Fibroblast of mammary gland (primary cell): Measurements from ENCODE around the gene RTBDN.

Experiments used
- DNase-seq: peaks from one replicate; pipeline ENCODE4 v3.0.0-alpha.2; 2010; ENCODE audit warnings: low read depth
- H3K4me3 ChIP-seq: 2 replicates; pipeline ENCODE4 v1.5.1; 2011; ENCODE audit warnings: low read depth, mild to moderate bottlenecking, low read length, moderate library complexity; ENCODE audit not compliant: control insufficient read depth
- TF ChIP-seq, protein P1 (sequence below): conservative IDR thresholded peaks from 2 replicates; pipeline ENCODE4 v1.5.1; 2011; ENCODE audit warnings: low read depth, low read length, inconsistent platforms; ENCODE audit not compliant: control insufficient read depth, insufficient read depth

The RTBDN gene

GRCh38 chr19:12790628-12791344, 43.6 kb downstream of the RTBDN start:
- no peak for DNase-seq
- TF ChIP-seq, protein P1, sequence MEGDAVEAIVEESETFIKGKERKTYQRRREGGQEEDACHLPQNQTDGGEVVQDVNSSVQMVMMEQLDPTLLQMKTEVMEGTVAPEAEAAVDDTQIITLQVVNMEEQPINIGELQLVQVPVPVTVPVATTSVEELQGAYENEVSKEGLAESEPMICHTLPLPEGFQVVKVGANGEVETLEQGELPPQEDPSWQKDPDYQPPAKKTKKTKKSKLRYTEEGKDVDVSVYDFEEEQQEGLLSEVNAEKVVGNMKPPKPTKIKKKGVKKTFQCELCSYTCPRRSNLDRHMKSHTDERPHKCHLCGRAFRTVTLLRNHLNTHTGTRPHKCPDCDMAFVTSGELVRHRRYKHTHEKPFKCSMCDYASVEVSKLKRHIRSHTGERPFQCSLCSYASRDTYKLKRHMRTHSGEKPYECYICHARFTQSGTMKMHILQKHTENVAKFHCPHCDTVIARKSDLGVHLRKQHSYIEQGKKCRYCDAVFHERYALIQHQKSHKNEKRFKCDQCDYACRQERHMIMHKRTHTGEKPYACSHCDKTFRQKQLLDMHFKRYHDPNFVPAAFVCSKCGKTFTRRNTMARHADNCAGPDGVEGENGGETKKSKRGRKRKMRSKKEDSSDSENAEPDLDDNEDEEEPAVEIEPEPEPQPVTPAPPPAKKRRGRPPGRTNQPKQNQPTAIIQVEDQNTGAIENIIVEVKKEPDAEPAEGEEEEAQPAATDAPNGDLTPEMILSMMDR = no peak
- peak overlapping the region; percentile 44 for H3K4me3 ChIP-seq

GRCh38 chr19:12789904-12790619, 44.3 kb downstream of the RTBDN start:
- TF ChIP-seq, protein P1 = no peak

DNA sequence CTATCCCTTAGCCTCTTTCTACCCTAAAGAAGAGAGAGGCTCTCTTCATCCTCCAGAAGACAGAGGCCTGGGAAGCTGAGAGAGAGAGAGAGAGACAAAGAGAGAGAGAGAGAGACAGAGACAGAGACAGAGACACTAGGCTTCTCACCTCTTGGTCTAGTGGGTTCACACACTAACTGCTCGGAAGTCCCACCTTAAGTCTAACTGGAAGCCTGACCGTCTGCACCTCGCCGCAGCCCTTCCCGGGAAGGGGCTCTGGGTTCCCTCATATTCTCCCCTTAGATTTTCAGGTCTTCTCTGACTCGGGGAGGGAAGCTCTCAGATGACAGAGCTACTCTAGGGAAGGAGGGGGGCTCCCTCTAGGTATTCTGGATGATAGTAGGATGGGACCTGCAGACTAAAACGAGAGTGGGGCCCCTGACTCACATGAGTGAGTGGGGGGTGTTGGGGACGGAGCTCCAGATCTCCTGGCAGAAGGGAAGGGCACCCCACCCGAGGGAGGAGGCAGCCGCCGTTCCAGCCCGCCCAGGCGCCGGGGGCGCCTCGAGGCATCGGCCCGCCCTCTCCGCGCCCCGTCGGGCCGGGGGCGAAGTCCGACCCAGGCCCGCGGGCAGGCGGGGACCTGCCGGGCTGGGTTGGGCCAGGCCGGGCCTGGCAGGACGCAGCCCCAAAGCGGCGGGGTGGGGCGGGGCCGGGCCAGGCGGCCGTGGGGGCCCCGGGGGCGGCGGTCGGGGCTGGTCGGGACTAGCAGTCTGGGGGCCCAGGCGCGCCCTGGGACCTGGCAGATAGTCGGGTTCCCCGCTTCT, 45.1 kb downstream of the RTBDN start:
- DNase-seq = no peak

More at GRCh38 chr19:12789904-12790619, 44.3 kb downstream of the RTBDN start:
- H3K4me3 ChIP-seq = peak overlapping the region; percentile 44
- DNase-seq = peak; percentile 90

DNA sequence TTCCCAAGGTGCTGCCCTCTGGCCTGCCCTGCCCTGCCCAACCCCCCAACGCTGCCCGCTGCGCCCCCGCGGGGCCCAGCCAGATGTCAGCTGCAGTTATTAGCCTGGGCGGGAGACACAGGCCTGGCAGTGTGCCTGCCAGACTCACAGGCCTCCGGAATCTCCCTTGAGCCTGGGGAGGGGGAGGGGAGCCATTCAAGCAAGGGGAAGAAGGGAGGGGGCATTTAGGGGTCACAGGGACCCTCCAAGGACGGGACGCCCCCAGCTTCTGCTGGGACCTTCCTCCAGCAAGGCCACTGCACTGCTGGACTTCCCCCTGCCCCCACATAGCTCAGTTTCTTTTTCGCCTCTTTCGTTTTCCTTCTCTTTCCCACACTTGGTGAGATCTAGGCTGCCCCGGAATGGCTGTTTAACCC, 45.7 kb downstream of the RTBDN start:
- peak; percentile 74 for DNase-seq
- peak overlapping the region; percentile 8 for H3K4me3 ChIP-seq
- TF ChIP-seq, protein P1 = no peak

More for the DNA sequence above, 45.1 kb downstream of the RTBDN start:
- TF ChIP-seq, protein P1 = no peak
- peak overlapping the region; percentile 44 for H3K4me3 ChIP-seq

DNA sequence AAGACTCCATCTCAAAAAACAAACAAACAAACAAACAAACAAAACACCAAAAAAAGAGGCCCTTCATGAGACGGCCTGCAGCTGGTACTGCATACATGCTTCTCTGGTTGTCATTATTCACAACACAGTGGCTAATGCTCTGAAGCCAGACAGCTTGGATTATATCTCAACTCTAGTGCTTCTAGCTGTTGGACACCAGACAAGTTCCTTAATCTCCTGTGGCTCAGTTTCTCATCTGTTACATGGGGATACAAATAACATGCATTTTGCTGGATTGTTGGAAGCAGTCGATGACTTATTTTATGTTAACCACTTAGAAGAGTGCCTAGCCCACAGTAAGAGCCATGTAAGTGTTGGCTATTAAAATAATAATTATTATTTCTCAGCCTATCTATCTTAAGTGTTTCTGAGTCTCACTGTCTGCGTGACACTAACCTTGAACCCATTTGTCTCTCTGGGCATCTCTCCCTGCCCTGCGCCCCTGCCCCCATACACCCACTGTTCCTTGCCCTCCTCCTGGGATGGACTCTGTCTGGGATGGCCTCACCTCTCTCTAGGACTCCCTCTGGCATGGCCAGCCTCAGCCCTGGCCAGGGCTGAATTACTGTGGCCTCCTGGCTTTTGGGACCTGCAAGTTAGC, 46.2 kb downstream of the RTBDN start:
- TF ChIP-seq, protein P1 = no peak
- no peak overlapping the region for H3K4me3 ChIP-seq
- no peak for DNase-seq

GRCh38 chr19:12787458-12787857, 46.9 kb downstream of the RTBDN start:
- H3K4me3 ChIP-seq = no peak overlapping the region
- DNase-seq = no peak

More at GRCh38 chr19:12787458-12787857, 46.9 kb downstream of the RTBDN start:
- TF ChIP-seq, protein P1 = no peak
